Mucosa of rectum (tissue), 2 donors: ENCODE results near the gene TNNI2.
A peak's percentile ranks its signal among the peaks of the same experiment; 100 is the strongest.

Source experiments
- H3K27ac ChIP-seq, 2 donors: one replicate each; pipeline ENCODE4 v1.7.0; 2013; ENCODE audit warnings: inconsistent platforms in 2 of 2, low read depth in 2 of 2, low read length in 2 of 2
- H3K27me3 ChIP-seq, 2 donors: one replicate each; pipeline ENCODE4 v1.7.0; 2013; ENCODE audit warnings: low read length in 2 of 2; ENCODE audit not compliant: control insufficient read depth in 2 of 2, insufficient read depth in 2 of 2
- H3K36me3 ChIP-seq, 2 donors: one replicate each; pipeline ENCODE4 v1.7.0; 2013; ENCODE audit warnings: low read length in 2 of 2; ENCODE audit not compliant: control insufficient read depth in 2 of 2, insufficient read depth in 2 of 2
- H3K4me1 ChIP-seq, 2 donors: one replicate each; pipeline ENCODE4 v1.7.0; 2013; ENCODE audit warnings: low read length in 2 of 2, mild to moderate bottlenecking in 1 of 2; ENCODE audit not compliant: control insufficient read depth in 2 of 2, insufficient read depth in 2 of 2
- H3K4me3 ChIP-seq, 2 donors: one replicate each; pipeline ENCODE4 v1.7.0; 2013; ENCODE audit warnings: low read length in 2 of 2
- H3K9ac ChIP-seq, 2 donors: one replicate each; pipeline ENCODE4 v1.7.0; 2013; ENCODE audit warnings: low read length in 2 of 2, low read depth in 1 of 2, mild to moderate bottlenecking in 1 of 2
- H3K9me3 ChIP-seq, 2 donors: one replicate each; pipeline ENCODE4 v1.7.0; 2013; ENCODE audit warnings: low read length in 2 of 2; ENCODE audit not compliant: control insufficient read depth in 2 of 2
- donor health status: healthy.
- donor health status: Normal muscosa, but diverticular disease.

The TNNI2 gene

GRCh38 chr11:1888811-1889210, 50.0 kb downstream of the TNNI2 start:
- Histone ChIP-seq H3K9me3 (no peaks in the 10 kb centered on the region), H3K27ac (peak overlapping the region in 1 of 2 donors; percentile 9), H3K4me3 (no peak overlapping the region), H3K36me3 (peaks cover 8 to 31% of the 10 kb centered on the region in 2 donors), H3K4me1 (no peaks in the 10 kb centered on the region), H3K27me3 (no peaks in the 10 kb centered on the region), H3K9ac (no peak overlapping the region)

- peaks cover 8 to 27% of the 10 kb centered on the region in 2 donors for H3K36me3 ChIP-seq
Measured at GRCh38 chr11:1889224-1889930, 50.6 kb downstream of the TNNI2 start.

GRCh38 chr11:1889941-1890855, 51.4 kb downstream of the TNNI2 start:
- H3K27ac ChIP-seq: no peak overlapping the region
- H3K4me3 ChIP-seq: no peak overlapping the region
- no peaks in the 10 kb centered on the region for H3K27me3 ChIP-seq
- no peaks in the 10 kb centered on the region for H3K4me1 ChIP-seq
- H3K9ac ChIP-seq: no peak overlapping the region
- no peaks in the 10 kb centered on the region for H3K9me3 ChIP-seq
- peaks cover 8 to 19% of the 10 kb centered on the region in 2 donors for H3K36me3 ChIP-seq

More at GRCh38 chr11:1889224-1889930, 50.6 kb downstream of the TNNI2 start:
- Histone ChIP-seq H3K4me1 (no peaks in the 10 kb centered on the region), H3K27me3 (no peaks in the 10 kb centered on the region), H3K27ac (peak overlapping the region in 1 of 2 donors; percentile 9), H3K9me3 (no peaks in the 10 kb centered on the region), H3K9ac (no peak overlapping the region), H3K4me3 (no peak overlapping the region)
